Stimulated activated naive CD4-positive, alpha-beta T cell treated with Interleukin-2 at 50 U/mL for 16 hours (primary cell): Measurements from ENCODE around the gene LRRC4C.
"Not testable (repeated sequence)": the region's sequence is repeated elsewhere in the genome, so short reads cannot be mapped to it uniquely, and the experiment has no call there.

Source experiments
- DNase-seq: peaks from one replicate; lab custom pipeline; 2025; lab: John Stamatoyannopoulos, UW

LRRC4C gene

GRCh38 chr11:40688369-40688768 lies 771.1 kb downstream of the LRRC4C start:
- no peak for DNase-seq

- DNase-seq = no peak
Observed at GRCh38 chr11:40686765-40687164, 772.7 kb downstream of the LRRC4C start.

- DNase-seq = no peak
Observed at GRCh38 chr11:40683010-40683409, 776.4 kb downstream of the LRRC4C start.

- DNase-seq = no peak
Observed at GRCh38 chr11:40679276-40679675, 780.2 kb downstream of the LRRC4C start.

GRCh38 chr11:40647295-40647694 lies 812.2 kb downstream of the LRRC4C start:
- DNase-seq = no peak

- no peak for DNase-seq
Observed at GRCh38 chr11:40642284-40642683, 817.2 kb downstream of the LRRC4C start.

GRCh38 chr11:40619654-40620053 lies 839.8 kb downstream of the LRRC4C start:
- no peak for DNase-seq

GRCh38 chr11:40606800-40607199 lies 852.7 kb downstream of the LRRC4C start:
- no peak for DNase-seq

- no peak for DNase-seq
Observed at GRCh38 chr11:40602866-40603552, 856.4 kb downstream of the LRRC4C start.

- no peak for DNase-seq
Observed at GRCh38 chr11:40597546-40598113, 861.8 kb downstream of the LRRC4C start.

- no peak for DNase-seq
Observed at GRCh38 chr11:40573254-40573891, 886.1 kb downstream of the LRRC4C start.

- DNase-seq = no peak
Observed at GRCh38 chr11:40569947-40570531, 889.4 kb downstream of the LRRC4C start.

GRCh38 chr11:40567392-40567791 lies 892.1 kb downstream of the LRRC4C start:
- DNase-seq = no peak

GRCh38 chr11:40544162-40544561 lies 915.3 kb downstream of the LRRC4C start:
- DNase-seq = no peak

GRCh38 chr11:40542821-40543220 lies 916.6 kb downstream of the LRRC4C start:
- no peak for DNase-seq

GRCh38 chr11:40537734-40538133 lies 921.7 kb downstream of the LRRC4C start:
- DNase-seq = no peak

GRCh38 chr11:40522080-40522479 lies 937.4 kb downstream of the LRRC4C start:
- not testable (repeated sequence) for DNase-seq

- no peak for DNase-seq
Observed at GRCh38 chr11:40517122-40517521, 942.3 kb downstream of the LRRC4C start.

GRCh38 chr11:40514124-40514523 lies 945.3 kb downstream of the LRRC4C start:
- DNase-seq = no peak

GRCh38 chr11:40513281-40513680 lies 946.2 kb downstream of the LRRC4C start:
- DNase-seq = no peak

- no peak for DNase-seq
Observed at GRCh38 chr11:40508303-40508702, 951.1 kb downstream of the LRRC4C start.

- DNase-seq = no peak
Observed at GRCh38 chr11:40506226-40506625, 953.2 kb downstream of the LRRC4C start.

- no peak for DNase-seq
Observed at GRCh38 chr11:40491341-40491740, 968.1 kb downstream of the LRRC4C start.
